ENCODE measurements around the gene PLCH2. TPM values are rescaled to one million over a fixed set of nuclear protein-coding genes. Genes with fewer than 3 reads are reported as not detected.

PLCH2 gene
- total RNA-seq, 1 experiment from 2014 or later, result 123 TPM

- Mint-ChIP-seq H3K27ac (ENCODE audit: low read depth, unreplicated experiment) (no peak overlapping the region), H3K4me1 (ENCODE audit: insufficient read depth, unreplicated experiment) (peaks cover 6% of the 10 kb centered on the region), H3K36me3 (ENCODE audit: insufficient read depth, unreplicated experiment) (peaks cover 20% of the 10 kb centered on the region), H3K4me3 (ENCODE audit: unreplicated experiment) (no peak overlapping the region), H3K27me3 (ENCODE audit: insufficient read depth, unreplicated experiment) (no peaks in the 10 kb centered on the region), H3K9me3 (ENCODE audit: unreplicated experiment) (no peaks in the 10 kb centered on the region)
- ChIA-PET POLR2A (no interaction called here), CTCF (no interaction called here)
- no TSS peak for BruUV-seq (replicated peaks)
- TF ChIP-seq CTCF (IDR thresholded peaks at IDR 0.05; ENCODE audit: unreplicated experiment), result no peak
- no peak for DNase-seq (ENCODE audit: unreplicated experiment)
- intact Hi-C loops (cut with micrococcal nuclease), result no loop called here
Observed at GRCh38 chr1:2468540-2468939, 7.5 kb upstream of the PLCH2 start.

- POLR2A ChIA-PET, result interaction anchor here (1.5 kb wide), 1 partner anchor 26 kb away, joined by 3 read pairs; no protein-coding TSS in a partner anchor
- CTCF ChIA-PET, result no interaction called here
- Mint-ChIP-seq H3K36me3 (ENCODE audit: insufficient read depth, unreplicated experiment) (peaks cover 20% of the 10 kb centered on the region), H3K27me3 (ENCODE audit: insufficient read depth, unreplicated experiment) (no peaks in the 10 kb centered on the region), H3K9me3 (ENCODE audit: unreplicated experiment) (no peaks in the 10 kb centered on the region), H3K27ac (ENCODE audit: low read depth, unreplicated experiment) (no peak overlapping the region), H3K4me3 (ENCODE audit: unreplicated experiment) (no peak overlapping the region), H3K4me1 (ENCODE audit: insufficient read depth, unreplicated experiment) (peaks cover 3% of the 10 kb centered on the region)
- TF ChIP-seq CTCF (IDR thresholded peaks at IDR 0.05; ENCODE audit: unreplicated experiment), result no peak
- intact Hi-C loops (cut with micrococcal nuclease), result no loop called here
- no TSS peak for BruUV-seq (replicated peaks)
- no peak for DNase-seq (ENCODE audit: unreplicated experiment)
Observed at GRCh38 chr1:2469103-2469940, 6.8 kb upstream of the PLCH2 start.

- CTCF ChIA-PET, result interaction anchor here (0.5 kb wide), 1 partner anchor 13 kb away, joined by 3 read pairs; no protein-coding TSS in a partner anchor
- POLR2A ChIA-PET, result interaction anchor here (0.6 to 1.5 kb wide), 2 partner anchors 15 to 24 kb away, joined by 3 to 4 read pairs; no protein-coding TSS in a partner anchor
- peaks cover 4% of the 10 kb centered on the region for H3K4me1 Mint-ChIP-seq (ENCODE audit: insufficient read depth, unreplicated experiment)
- TF ChIP-seq CTCF (IDR thresholded peaks at IDR 0.05; ENCODE audit: unreplicated experiment), result no peak
- no peak for DNase-seq (ENCODE audit: unreplicated experiment)
- H3K9me3 Mint-ChIP-seq (ENCODE audit: unreplicated experiment), result no peaks in the 10 kb centered on the region
- no peaks in the 10 kb centered on the region for H3K27me3 Mint-ChIP-seq (ENCODE audit: insufficient read depth, unreplicated experiment)
- no peak overlapping the region for H3K27ac Mint-ChIP-seq (ENCODE audit: low read depth, unreplicated experiment)
- intact Hi-C loops (cut with micrococcal nuclease), result no loop called here
- no peak overlapping the region for H3K4me3 Mint-ChIP-seq (ENCODE audit: unreplicated experiment)
- peaks cover 20% of the 10 kb centered on the region for H3K36me3 Mint-ChIP-seq (ENCODE audit: insufficient read depth, unreplicated experiment)
- no TSS peak for BruUV-seq (replicated peaks)
Observed at GRCh38 chr1:2470290-2471158, 5.6 kb upstream of the PLCH2 start.

GRCh38 chr1:2471159-2471471 lies 5.0 kb upstream of the PLCH2 start:
- ChIA-PET CTCF (interaction anchor here (0.5 kb wide), 1 partner anchor 13 kb away, joined by 3 read pairs; no protein-coding TSS in a partner anchor), POLR2A (interaction anchor here (0.6 kb wide), 1 partner anchor 16 kb away, joined by 4 read pairs; no protein-coding TSS in a partner anchor)
- Mint-ChIP-seq H3K27ac (ENCODE audit: low read depth, unreplicated experiment) (no peak overlapping the region), H3K27me3 (ENCODE audit: insufficient read depth, unreplicated experiment) (no peaks in the 10 kb centered on the region), H3K36me3 (ENCODE audit: insufficient read depth, unreplicated experiment) (peaks cover 20% of the 10 kb centered on the region), H3K4me1 (ENCODE audit: insufficient read depth, unreplicated experiment) (peaks cover 4% of the 10 kb centered on the region), H3K9me3 (ENCODE audit: unreplicated experiment) (no peaks in the 10 kb centered on the region), H3K4me3 (ENCODE audit: unreplicated experiment) (no peak overlapping the region)
- intact Hi-C loops (cut with micrococcal nuclease), result no loop called here
- DNase-seq (ENCODE audit: unreplicated experiment), result no peak
- BruUV-seq (replicated peaks), result no TSS peak
- TF ChIP-seq CTCF (IDR thresholded peaks at IDR 0.05; ENCODE audit: unreplicated experiment), result no peak

Measured in MCF 10A (cell line).